ENCODE results near the gene ACTN4.
A peak's percentile ranks its signal among the peaks of the same experiment; 100 is the strongest.
"Not testable (repeated sequence)": the region's sequence is repeated elsewhere in the genome, so short reads cannot be mapped to it uniquely, and the experiment has no call there.

ACTN4 gene

DNA sequence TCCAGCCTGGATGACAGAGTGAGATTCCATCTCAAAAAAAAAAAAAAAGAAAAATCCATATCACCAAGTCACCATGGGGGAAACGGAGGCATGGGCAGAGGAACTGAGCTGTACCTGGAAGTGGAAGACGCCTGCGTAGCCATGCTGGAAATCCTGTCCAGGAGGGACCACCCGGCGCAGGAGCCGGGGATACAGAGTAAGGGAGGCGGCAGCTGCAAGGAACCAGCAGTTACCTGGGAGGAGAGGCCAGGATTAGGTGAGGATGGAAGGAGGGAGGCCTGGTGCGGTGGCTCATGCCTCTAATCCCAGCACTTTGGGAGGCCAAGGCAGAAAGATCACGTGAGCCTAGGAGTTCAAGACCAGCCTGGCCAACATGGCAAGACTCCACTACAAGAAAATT lies 94.8 kb downstream of the ACTN4 start:
- no peak for DNase-seq (ENCODE audit: low read depth, low spot score)
- H3K4me3 ChIP-seq (ENCODE audit: low read length), result no peak overlapping the region

DNA sequence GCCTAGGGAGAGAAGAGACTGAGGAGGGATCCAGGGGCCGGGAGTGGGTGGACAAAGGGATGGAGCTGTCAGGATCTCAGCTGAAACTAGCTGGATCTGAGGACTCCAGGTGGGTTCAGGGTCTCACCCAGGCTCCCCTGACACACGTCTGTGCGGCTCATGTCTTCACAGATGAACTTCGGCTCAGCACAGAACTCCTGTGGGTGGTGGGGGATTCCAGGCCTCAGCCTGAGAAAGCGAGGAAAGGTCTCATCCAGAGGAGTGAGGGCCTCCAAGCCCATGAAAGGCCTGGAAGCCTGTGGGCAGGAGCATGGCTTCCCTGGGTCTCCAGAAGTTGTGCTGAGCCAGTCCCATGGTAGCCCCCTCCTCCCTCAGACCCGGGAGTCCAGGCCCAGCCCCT lies 95.5 kb downstream of the ACTN4 start:
- no peak for DNase-seq (ENCODE audit: low read depth, low spot score)
- no peak overlapping the region for H3K4me3 ChIP-seq (ENCODE audit: low read length)

DNA sequence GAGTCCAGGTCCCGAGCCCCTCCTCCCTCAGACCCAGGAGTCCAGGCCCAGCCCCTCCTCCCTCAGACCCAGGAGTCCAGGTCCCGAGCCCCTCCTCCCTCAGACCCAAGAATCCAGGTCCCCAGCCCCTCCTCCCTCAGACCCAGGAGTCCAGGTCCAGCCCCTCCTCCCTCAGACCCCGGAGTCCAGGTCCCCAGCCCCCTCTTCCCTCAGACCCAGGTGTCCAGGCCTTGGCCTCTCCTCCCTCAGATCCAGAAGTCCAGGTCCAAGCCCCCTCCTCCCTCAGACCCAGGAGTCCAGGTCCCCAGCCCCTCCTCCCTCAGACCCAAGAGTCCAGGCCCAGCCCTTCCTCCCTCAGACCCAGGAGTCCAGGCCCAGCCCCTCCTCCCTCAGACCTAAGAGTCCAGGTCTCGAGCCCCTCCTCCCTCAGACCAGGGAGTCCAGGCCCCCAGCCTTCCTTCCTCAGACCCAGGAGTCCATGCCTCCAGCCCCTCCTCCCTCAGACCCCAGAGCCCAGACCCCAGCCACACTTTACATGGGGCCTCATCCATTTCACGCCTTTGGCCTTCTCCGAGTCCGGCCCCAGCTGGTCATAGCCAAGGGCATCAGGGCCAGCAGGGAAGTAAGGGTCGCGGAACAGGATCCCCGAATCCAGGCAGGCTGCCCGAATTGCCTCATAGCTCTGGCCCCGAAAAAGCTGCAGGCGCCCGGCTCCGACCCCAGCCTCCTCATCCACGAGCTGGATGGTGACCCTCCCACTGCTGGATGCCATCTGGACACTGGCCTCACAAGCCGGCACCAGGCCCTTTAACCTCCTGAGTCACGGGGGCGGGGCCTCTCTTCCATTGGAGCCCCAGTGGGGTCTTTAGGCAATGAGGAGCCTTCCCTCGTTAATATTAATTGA lies 96.2 kb downstream of the ACTN4 start:
- H3K4me3 ChIP-seq (ENCODE audit: low read length), result no peak overlapping the region
- DNase-seq (ENCODE audit: low read depth, low spot score), result no peak

DNA sequence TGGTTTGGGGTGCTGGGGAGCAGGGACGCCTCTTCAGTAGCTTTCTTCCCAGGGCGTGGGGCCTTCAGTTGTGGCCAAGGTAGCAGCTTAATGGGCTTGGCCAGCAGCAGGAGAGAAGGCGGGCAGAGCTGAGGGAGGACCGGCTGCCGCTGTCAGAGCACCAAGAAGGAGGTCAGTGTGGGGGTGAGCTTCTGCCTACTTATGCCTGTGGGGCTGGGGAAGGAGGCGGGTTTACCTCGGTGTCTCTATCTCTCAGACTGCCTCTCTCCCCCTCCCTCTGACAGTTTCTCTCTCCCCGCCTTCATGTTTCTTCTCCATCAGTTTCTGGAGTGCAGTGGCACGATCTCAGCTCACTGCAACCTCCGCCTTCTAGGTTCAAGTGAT lies 96.8 kb downstream of the ACTN4 start, which contains the start of gene CAPN12:
TSS of gene CAPN12 (minus strand) at position 177 of the 384 bp plus-strand sequence. CDS start 309 bp downstream, outside the sequence.
- H3K4me3 ChIP-seq (ENCODE audit: low read length), result no peak within 1 kb of the TSS
- DNase-seq (ENCODE audit: low read depth, low spot score), result no peak

DNA sequence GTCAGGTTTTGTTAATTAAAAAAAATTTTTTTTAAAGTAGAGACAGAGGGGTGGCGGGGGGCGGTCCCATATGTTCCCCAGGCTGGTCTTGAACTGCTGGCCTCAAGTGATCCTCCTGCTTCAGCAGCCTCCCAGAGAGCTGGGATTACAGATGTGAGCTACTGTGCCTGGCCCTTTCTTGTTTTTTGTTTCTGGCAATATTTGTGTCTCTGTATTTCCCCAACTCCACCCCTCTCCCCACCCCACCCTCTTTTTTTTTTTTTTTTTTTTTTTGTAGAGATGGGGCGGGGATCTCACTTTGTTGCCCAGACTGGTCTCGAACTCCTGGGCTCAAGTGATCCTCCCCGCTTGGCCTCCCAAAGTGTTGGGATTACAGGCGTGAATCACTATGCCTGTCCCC lies 97.4 kb downstream of the ACTN4 start:
- no peak for DNase-seq (ENCODE audit: low read depth, low spot score)
- no peak overlapping the region for H3K4me3 ChIP-seq (ENCODE audit: low read length)

DNA sequence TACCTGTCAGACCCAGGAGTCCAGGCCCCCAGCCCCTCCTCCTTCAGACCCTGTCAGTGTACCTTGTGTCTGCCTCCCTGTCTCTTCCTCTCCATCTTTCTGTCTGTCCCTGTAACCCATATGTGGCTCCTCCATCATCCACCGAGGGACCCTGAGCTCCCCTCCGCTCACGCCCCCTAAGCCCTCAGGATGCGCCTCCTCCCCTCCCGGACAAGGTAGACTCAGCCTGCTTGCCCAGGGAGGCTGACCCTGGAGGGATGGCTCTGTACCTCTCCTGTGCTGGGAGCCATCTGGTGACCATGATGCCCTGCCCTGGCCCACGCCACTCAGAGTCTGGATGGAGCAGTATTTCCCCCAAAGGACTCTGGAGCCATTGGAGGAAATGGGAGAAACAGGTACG lies 97.9 kb downstream of the ACTN4 start:
- no peak for DNase-seq (ENCODE audit: low read depth, low spot score)
- no peak overlapping the region for H3K4me3 ChIP-seq (ENCODE audit: low read length)

DNA sequence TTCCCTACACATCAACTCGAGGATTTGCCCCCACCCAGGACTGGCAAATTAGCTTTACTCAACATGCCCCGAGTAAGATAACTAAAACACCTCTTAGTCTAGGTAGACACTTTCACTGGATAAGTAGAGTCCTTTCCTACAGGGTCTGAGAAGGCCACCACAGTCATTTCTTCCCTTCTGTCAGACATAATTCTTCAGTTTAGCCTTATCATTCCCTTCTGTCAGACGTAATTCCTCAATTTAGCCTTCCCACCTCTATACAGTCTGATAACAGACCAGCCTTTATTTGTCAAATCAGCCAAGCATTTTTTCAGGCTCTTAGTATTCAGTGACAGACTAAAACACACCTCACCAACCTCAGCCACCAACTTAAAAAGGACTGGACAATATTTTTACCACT lies 106.3 kb downstream of the ACTN4 start:
- H3K4me3 ChIP-seq (ENCODE audit: low read length); DNase-seq (ENCODE audit: low read depth, low spot score): not testable (repeated sequence)

DNA sequence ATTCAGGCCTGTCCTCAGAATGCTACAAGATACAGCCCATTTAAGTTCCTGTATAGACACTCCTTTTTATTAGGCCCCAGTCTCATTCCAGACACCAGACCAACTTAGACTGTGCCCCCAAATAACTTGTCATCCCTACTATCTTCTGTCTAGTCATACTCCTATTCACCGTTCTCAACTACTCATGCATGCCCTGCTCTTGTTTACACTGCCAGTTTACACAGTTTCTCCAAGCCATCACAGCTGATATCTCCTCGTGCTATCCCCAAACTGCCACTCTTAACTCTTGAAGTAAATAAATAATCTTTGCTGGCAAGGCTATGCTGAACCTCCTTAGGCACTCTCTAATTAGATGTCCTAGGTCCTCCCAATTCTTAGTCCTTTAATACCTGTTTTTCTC lies 106.7 kb downstream of the ACTN4 start:
- not testable (repeated sequence) for DNase-seq (ENCODE audit: low read depth, low spot score); H3K4me3 ChIP-seq (ENCODE audit: low read length)

DNA sequence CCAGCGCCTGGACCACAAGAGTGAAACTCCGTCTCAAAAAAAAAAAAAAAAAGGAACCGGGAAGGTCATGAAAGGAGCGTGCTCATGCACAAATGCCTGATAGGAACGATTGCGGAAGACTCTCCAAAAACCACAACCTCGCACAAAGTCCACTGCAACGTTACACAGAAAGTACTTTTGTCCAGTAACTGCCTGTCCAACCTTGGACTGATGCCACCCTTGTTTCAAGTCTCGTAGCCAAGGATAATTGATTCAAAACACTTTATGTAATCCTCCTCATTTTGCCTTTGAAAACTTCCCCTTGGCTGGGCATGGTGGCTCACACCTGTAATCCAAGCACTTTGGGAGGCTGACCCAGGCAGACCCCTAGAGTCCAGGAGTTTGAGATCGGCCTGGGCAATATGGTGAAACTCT lies 112.1 kb downstream of the ACTN4 start:
- DNase-seq (ENCODE audit: low read depth, low spot score), result no peak

DNA sequence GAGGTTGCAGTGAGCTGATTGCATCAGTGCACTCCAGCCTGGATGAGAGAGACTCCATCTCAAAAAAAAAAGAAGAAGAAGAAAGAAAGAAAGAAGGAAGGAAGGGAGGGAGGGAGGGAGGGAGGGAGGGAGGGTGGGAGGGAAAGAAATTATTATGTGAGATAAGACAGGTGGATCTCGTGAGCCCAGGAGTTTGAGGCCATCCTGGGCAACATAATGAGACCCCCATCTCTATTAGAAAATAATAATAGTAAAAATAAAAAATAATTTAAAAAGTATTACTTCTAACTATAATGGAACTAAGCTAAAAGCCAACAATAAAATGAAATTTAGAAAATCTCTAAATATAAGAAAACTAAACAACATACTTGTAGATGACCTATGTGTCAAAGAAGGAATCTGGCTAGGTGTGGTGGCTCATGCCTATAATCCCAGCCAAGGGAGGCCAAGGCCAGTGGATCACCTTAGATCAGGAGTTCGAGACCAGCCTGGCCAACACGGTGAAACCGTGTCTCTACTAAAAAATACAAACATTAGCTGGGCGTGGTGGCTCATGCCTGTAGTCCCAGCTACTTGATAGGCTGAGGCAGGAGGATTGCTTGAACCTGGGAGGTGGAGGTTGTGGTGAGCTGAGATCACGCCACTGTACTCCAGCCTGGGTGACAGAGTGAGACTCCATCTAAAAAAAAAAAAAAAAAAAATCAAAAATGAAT lies 113.5 kb downstream of the ACTN4 start:
- not testable (repeated sequence) for H3K4me3 ChIP-seq (ENCODE audit: low read length); DNase-seq (ENCODE audit: low read depth, low spot score)

More for the DNA sequence above, 112.1 kb downstream of the ACTN4 start:
- no peak overlapping the region for H3K4me3 ChIP-seq (ENCODE audit: low read length)

DNA sequence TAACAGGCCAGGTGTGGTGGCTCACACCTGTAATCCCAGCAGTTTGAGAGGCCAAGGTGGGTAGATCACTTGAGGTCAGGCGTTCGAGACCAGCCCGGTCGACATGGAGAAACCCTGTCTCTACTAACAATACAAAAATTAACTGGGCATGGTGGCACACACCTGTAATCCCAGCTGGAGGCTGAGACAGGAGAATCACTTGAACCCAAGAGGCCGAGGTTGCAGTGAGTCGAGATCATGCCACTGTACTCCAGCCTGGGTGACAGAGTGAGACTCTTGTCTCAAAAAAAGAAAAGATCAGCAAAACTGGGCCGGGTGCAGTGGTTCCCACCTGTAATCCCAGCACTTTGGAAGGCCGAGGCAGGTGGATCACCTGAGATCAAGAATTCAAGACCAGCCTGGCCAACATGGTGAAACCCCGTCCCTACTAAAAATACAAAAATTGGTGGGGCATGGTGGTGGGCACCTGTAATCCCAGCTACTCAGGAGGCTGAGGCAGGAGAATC lies 114.5 kb downstream of the ACTN4 start:
- not testable (repeated sequence) for H3K4me3 ChIP-seq (ENCODE audit: low read length); DNase-seq (ENCODE audit: low read depth, low spot score)

DNA sequence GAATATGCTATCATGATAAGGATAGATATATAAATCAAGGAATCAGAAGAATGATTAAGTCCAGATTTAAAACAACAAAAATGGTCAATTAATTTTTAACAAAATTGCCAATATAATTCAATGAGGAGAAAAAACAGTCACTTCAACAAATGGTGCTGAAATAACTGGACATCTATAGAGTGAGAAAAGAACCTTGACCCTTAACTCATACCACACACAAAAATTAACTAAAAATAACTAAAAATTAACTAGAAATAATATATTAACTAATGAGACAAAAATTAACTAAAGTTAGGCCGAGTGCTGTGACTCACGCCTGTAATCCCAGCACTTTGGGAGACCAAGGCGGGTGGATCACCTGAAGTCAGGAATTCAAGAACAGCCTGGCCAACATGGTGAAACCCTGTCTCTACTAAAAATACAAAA lies 116.4 kb downstream of the ACTN4 start:
- DNase-seq (ENCODE audit: low read depth, low spot score), result no peak
- no peak overlapping the region for H3K4me3 ChIP-seq (ENCODE audit: low read length)

DNA sequence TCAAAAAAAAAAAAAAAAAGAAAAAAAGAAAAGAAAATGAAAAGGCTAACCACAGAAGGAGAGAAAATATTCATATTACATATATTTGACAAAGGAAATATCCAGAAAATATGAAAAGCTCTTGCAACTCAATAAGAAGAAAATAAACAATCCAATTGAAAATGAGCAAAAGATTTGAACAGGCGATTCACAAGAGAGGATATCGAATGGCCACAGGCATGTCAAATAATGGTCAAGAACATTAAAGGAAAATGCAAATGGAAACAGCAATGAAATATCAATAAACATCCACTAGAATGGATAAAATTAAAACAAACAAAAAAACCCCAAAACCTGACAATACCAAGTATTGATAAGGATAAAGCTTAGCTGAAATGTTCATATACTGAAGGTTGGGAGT lies 117.8 kb downstream of the ACTN4 start:
- no peak overlapping the region for H3K4me3 ChIP-seq (ENCODE audit: low read length)
- DNase-seq (ENCODE audit: low read depth, low spot score), result no peak

DNA sequence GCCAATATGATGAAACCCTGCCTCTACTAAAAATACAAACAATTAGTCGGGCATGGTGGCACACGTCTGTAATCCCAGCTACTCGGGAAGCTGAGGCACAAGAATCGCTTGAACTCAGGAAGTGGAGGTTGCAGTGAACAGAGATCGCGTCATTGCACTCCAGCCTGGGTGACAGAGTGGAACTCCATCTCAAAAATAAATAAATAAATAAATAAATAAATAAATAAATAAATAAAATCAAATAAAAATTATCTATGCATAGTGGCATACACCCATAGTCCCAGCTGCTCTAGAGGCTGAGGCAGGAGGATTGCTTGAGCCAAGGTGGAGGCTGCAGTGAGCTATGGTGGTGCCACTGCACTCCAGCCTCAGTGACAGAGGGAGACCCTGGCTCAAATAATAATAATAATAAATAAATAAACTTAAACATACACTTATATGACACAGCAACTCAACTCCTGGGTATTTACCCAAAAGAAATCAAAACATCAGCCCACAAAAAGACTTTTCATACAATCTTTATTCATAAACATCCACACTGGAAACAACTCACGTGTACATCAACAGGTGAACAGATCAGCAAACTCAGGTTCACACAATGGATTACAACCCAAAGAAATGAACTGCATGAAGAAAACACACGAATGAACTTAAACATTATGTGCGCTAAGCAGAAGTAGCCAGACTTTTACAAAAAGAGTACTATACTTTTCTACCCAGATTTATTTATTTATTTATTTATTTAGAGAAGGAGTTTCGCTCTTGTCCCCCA lies 119.0 kb downstream of the ACTN4 start:
- no peak for DNase-seq (ENCODE audit: low read depth, low spot score)
- H3K4me3 ChIP-seq (ENCODE audit: low read length), result no peak overlapping the region

DNA sequence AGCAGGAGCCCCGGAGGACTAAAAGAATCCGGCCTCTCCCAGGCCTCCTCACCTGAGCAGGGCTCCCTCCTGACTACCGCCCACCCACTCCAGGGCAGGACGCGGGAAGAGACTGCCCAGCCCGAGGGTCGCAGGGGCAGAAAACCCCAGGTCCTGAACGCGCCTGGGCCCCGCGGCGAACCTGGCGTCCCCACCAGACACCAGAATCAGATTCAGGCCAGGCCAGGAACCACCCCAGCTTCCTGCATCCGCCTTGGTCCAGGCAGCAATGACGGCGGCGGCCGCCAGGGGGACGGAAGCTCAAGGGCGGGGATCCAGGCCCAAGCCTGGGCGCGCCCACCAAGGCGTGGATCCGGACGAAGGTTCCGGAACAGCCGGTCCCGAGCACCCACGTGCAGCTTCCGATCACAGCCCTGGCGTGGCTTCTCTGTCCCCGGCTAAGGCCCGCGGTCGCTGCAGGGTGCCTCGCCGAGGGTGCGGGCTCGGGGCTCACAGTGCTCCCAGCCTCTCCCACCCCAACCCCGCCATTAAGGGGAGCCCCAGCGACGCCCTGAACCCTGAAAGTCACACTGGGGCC lies 122.3 kb downstream of the ACTN4 start:
- DNase-seq (ENCODE audit: low read depth, low spot score), result peak; percentile 11
- H3K4me3 ChIP-seq (ENCODE audit: low read length), result no peak overlapping the region

DNA sequence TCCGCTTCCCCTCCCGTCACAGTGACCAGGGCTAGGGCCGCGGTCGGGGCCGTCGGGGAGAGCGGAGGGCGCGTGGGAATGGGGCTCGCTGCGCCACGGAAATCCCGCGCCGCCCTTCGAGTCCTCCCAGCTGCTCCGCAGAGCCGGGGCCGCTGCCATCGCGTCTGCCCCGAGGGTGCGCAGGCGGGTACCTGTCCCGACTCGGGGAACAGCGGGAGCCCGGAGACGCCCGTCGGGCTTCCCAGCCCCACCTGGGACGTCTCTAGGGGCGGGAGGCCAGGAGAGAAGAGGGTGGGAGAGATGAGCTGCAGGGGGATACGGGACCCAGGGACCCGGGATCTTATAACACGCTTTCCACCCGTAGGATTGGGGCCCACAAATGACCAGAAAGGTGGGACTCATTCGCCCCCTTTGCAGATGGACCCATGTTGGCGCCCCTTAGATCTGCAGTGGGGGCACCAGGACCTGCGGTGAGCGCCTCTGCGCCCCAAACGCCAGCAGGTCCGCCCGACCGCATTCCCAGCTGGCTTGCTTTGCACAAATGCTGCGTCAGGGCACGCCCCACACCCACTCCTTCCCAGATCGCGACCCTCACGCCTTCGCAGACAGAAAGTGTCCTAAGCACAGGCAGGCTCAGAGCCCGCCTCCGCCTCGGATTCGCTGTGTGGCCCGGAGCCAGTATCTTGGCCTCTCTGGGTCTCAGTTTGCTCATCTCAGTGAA lies 122.9 kb downstream of the ACTN4 start:
- DNase-seq (ENCODE audit: low read depth, low spot score); H3K4me3 ChIP-seq (ENCODE audit: low read length): not testable (repeated sequence)

DNA sequence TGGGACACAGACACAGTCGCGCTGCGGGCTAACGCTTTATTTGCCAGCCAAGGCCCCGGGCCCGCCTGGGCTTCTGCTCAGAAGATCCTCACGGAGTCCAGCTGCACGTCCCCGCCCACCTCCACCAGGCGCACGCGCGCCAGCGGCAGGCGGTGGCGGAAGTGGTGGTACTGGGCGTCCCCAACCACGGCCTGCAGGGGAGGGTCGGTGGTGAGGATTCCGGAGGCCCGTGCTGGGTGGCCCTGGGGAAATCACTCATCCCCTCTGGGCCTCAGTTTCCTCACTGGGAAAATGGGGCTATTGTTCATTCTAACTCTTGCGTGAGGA lies 123.5 kb downstream of the ACTN4 start:
- H3K4me3 ChIP-seq (ENCODE audit: low read length); DNase-seq (ENCODE audit: low read depth, low spot score): not testable (repeated sequence)

DNA sequence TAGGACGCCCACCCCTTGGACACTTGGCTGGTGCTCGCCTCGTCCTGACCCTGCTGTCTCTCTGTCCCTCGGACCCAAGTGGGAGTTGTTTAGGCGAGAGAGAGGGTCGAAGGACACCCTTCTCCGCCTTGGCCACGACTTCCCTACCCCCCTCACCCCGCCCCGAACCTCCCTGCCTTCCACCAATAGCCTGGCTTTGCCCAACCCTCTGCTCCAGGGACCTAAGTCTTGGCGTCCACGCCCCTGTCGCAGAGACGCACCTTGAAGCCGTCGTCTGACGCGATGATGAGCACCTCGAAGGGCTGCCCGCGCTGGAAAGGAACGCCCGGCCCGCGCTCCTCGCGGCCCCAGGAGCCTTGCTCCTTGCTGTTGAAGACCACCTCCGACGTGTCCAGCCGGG lies 124.1 kb downstream of the ACTN4 start:
- DNase-seq (ENCODE audit: low read depth, low spot score); H3K4me3 ChIP-seq (ENCODE audit: low read length): not testable (repeated sequence)

Measured in Jurkat, Clone E6-1 (cell line).